Measurements from ENCODE around the gene TSHZ2. TPM values are rescaled to one million over a fixed set of nuclear protein-coding genes. Genes with fewer than 3 reads are reported as not detected.

Gene TSHZ2
- total and polyA plus RNA-seq, 2 donors (not counting 3 experiments of a cell fraction or from before 2014, with no cell fraction given) = not detected

GRCh38 chr20:53128004-53128403 lies 155.8 kb downstream of the TSHZ2 start:
- BruUV-seq (replicated peaks) = no TSS peak
- ChIA-PET CTCF (no interaction called here), POLR2A (no interaction called here)
- Histone ChIP-seq H3K36me3 (ENCODE audit: control insufficient read depth in 2 of 2, extremely low read depth in 1 of 2, insufficient read depth in 2 of 2, low read length in 2 of 2) (no peaks in the 10 kb centered on the region), H3K4me2 (ENCODE audit: insufficient read depth, low read length) (no peak overlapping the region), H3K79me2 (ENCODE audit: control insufficient read depth, insufficient read depth, low read length) (no peaks in the 10 kb centered on the region), H3K9ac (replicated peaks; ENCODE audit: extremely low read depth, insufficient read depth, low read length) (no peak overlapping the region), H4K20me1 (replicated peaks; ENCODE audit: control insufficient read depth, extremely low read depth, insufficient read depth, low read length) (no peaks in the 10 kb centered on the region), H3K9me1 (replicated peaks; ENCODE audit: control insufficient read depth, extremely low read depth, insufficient read depth, low read length) (no peaks in the 10 kb centered on the region), H2AFZ (ENCODE audit: low read depth, low read length) (no peak overlapping the region), H3K27me3 (ENCODE audit: control insufficient read depth in 2 of 2, insufficient read depth in 2 of 2, low read length in 2 of 2) (no peaks in the 10 kb centered on the region), H3K27ac (ENCODE audit: insufficient read depth, low read depth, low read length) (no peak overlapping the region), H3K9me3 (replicated peaks; ENCODE audit: control insufficient read depth, insufficient read depth, low read length) (no peaks in the 10 kb centered on the region), H3K4me3 (replicated peaks in 1 of 3; ENCODE audit: insufficient read depth in 1 of 3, low read depth in 1 of 3, low read length in 3 of 3) (no peak overlapping the region), H3K4me1 (ENCODE audit: control insufficient read depth, extremely low read depth, insufficient read depth, low read length) (no peaks in the 10 kb centered on the region)
- TF ChIP-seq EZH2 (IDR thresholded peaks at IDR 0.05; ENCODE audit: borderline replicate concordance, low read depth, low read length, severe bottlenecking) (no peak), POLR2AphosphoS5 (IDR thresholded peaks at IDR 0.05; ENCODE audit: insufficient read depth, low read depth, low read length) (no peak), MAX (IDR thresholded peaks at IDR 0.05; ENCODE audit: insufficient read depth, insufficient read length) (no peak), FOS (IDR thresholded peaks at IDR 0.05; ENCODE audit: borderline replicate concordance, insufficient read depth, low read length) (no peak), POLR2A (IDR thresholded peaks at IDR 0.05; ENCODE audit: low read depth, low read length) (no peak), GATA2 (IDR thresholded peaks at IDR 0.05; ENCODE audit: insufficient read depth, insufficient read length, low read depth, low read length) (no peak), MYC (IDR thresholded peaks at IDR 0.05; ENCODE audit: low read depth, low read length) (no peak), JUN (IDR thresholded peaks at IDR 0.05; ENCODE audit: borderline replicate concordance, insufficient read depth, insufficient read length, low read depth) (no peak), CTCF (IDR thresholded peaks at IDR 0.05; ENCODE audit: extremely low read depth in 1 of 2, insufficient read depth in 1 of 2, low read depth in 1 of 2, low read length in 2 of 2) (no peak)
- dilution Hi-C loops (cut with MboI; ENCODE audit: extremely low pct_ligation_motif_present, low sequenced_read_pairs) = no loop called here
- intact Hi-C loops (cut with micrococcal nuclease) = no loop called here
- no peak for DNase-seq (ENCODE audit: low read depth, low spot score)
- FAIRE-seq = no peak
